IMR-90 (cell line): ENCODE data around the gene LRRC14B.

ENCODE experiments used
- BHLHE40 ChIP-seq: fragments of 150-350 bp; IDR thresholded peaks from 2 replicates; pipeline ENCODE4 v1.6.1; 2016; ENCODE audit warnings: mild to moderate bottlenecking, low read depth, low read length
- MAZ ChIP-seq: IDR thresholded peaks from 2 replicates; pipeline ENCODE4 v1.6.1; 2012; ENCODE audit warnings: low read depth, mild to moderate bottlenecking, low read length, improper control_type of control experiment, moderate library complexity, borderline replicate concordance
- NFE2L2 ChIP-seq: fragments of 150-350 bp; IDR thresholded peaks from 2 replicates; pipeline ENCODE4 v1.6.1; 2016; ENCODE audit warnings: low read depth, mild to moderate bottlenecking, low read length
- POLR2A ChIP-seq: IDR thresholded peaks from 2 replicates; pipeline ENCODE4 v1.6.1; 2012; ENCODE audit warnings: mild to moderate bottlenecking, low read depth, low read length
- RAD21 ChIP-seq: IDR thresholded peaks from 2 replicates; pipeline ENCODE4 v1.6.1; 2012; ENCODE audit warnings: low read length, improper control_type of control experiment
- RFX5 ChIP-seq: IDR thresholded peaks from 2 replicates; pipeline ENCODE4 v1.8.0; 2012; ENCODE audit warnings: low read depth, mild to moderate bottlenecking, low read length, moderate library complexity
- TF ChIP-seq, protein P1 (sequence below): conservative IDR thresholded peaks from 2 replicates; pipeline ENCODE4 v1.5.1; 2012; ENCODE audit warnings: mild to moderate bottlenecking, low read depth, low read length, improper control_type of control experiment

DNA sequence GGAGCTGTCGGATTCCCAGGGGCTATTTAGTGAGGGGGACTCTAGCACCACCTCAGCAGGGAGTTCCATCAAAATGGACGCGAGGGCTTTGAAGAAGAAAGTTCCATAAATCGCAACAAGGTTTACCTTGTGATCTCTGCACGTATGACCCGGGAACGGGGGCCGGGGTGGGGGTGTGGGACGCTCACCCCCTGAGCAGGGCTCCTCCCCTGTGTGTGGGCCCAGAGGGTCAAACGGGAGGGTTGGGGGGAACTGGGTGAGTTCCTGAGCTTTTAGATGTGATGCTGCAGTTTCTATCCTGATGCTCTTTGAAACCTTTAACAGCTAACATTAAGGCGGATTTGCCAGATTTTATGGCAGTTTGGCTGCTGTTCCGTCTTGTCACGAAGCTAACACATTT, 18.9 kb upstream of the LRRC14B start:
- TF ChIP-seq, protein P1, sequence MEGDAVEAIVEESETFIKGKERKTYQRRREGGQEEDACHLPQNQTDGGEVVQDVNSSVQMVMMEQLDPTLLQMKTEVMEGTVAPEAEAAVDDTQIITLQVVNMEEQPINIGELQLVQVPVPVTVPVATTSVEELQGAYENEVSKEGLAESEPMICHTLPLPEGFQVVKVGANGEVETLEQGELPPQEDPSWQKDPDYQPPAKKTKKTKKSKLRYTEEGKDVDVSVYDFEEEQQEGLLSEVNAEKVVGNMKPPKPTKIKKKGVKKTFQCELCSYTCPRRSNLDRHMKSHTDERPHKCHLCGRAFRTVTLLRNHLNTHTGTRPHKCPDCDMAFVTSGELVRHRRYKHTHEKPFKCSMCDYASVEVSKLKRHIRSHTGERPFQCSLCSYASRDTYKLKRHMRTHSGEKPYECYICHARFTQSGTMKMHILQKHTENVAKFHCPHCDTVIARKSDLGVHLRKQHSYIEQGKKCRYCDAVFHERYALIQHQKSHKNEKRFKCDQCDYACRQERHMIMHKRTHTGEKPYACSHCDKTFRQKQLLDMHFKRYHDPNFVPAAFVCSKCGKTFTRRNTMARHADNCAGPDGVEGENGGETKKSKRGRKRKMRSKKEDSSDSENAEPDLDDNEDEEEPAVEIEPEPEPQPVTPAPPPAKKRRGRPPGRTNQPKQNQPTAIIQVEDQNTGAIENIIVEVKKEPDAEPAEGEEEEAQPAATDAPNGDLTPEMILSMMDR = no peak
- TF ChIP-seq BHLHE40 = no peak
- TF ChIP-seq POLR2A = no peak
- no peak for TF ChIP-seq RFX5
- TF ChIP-seq MAZ = no peak
- TF ChIP-seq RAD21 = no peak
- no peak for TF ChIP-seq NFE2L2
